NCI-H146 (cell line): ENCODE data around the gene BRINP2.

ENCODE experiments used
- DNase-seq: peaks from one replicate; lab custom pipeline; 2025; lab: John Stamatoyannopoulos, UW

The BRINP2 gene, protein sequence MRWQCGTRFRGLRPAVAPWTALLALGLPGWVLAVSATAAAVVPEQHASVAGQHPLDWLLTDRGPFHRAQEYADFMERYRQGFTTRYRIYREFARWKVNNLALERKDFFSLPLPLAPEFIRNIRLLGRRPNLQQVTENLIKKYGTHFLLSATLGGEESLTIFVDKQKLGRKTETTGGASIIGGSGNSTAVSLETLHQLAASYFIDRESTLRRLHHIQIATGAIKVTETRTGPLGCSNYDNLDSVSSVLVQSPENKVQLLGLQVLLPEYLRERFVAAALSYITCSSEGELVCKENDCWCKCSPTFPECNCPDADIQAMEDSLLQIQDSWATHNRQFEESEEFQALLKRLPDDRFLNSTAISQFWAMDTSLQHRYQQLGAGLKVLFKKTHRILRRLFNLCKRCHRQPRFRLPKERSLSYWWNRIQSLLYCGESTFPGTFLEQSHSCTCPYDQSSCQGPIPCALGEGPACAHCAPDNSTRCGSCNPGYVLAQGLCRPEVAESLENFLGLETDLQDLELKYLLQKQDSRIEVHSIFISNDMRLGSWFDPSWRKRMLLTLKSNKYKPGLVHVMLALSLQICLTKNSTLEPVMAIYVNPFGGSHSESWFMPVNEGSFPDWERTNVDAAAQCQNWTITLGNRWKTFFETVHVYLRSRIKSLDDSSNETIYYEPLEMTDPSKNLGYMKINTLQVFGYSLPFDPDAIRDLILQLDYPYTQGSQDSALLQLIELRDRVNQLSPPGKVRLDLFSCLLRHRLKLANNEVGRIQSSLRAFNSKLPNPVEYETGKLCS

DNA sequence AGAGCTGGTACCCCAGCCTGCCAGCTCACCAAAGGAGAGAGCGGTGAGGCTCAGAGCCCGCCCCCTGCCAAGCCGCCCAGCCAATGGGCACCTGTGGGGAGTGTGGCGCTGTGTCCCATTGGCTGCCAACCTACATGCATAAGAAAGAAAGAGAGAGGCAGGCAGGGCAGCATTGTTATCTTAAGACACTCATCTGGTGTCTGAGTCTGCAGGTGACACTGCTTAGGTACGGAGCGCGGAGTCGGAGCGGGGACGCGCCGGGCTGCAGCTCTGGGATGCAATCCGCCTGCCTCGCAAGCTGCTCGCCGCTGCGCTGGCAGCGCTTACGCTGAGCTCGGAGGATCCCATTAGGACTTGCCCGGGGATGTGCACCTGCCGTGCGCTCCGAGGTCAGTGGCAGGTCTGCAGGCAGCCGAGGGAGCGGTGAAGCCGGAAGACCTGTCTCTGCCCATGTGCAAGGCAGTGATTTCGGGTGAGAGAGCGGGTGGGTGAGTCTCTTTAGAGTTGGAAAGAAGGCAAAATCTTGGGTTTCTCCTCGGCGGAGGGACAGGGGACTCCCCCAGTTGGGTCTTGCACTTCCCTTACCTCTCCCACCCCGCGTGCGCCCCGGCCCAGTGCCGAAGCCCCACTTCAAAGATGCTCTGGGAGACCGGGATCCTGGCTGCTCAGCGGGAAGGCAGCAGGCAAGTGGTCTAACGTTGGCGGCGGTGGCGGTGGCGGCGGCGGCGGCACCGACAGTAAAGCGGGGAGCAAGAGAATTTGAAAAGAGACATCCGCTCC, at the start of gene BRINP2:
Gene BRINP2, plus strand, starts transcription at position 203 of the 780 bp plus-strand sequence. CDS start 58,919 bp downstream, outside the sequence.
- DNase-seq, result peak; percentile 34

GRCh38 chr1:177122461-177123251, 48.1 kb upstream of the BRINP2 start:
- DNase-seq, result no peak

DNA sequence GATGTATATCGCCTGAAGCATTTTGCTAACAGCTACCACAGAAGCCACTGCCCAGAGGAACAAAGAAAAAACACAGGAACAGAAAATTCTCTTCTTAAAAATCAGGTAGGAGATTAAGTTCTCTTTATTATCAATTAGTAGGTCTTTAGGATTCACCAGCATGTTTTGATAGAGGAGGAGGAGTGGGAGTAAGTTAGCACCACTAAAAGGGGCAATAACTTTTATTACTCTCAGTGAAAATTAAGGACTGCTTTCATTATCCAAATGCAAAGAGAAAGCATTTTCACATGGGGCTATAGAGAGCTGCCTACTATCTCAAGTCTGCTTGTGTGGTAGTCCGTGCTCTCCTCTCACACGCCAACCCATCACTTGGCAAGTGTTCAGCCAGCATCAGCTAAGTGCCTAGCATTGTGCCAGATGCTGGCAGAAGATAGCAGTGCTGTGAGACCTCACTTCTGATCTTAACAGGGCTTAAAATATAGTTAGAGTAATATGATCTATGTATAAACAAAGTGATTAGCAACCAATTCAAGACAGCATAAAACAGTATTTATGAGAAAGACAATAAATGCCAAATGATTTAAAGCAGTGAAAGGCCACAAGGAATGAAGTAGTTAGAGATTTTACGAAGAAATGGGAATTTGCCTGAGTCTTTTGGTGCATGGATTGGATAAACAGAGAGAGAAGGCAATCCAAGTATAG, 46.0 kb upstream of the BRINP2 start:
- DNase-seq, result no peak

GRCh38 chr1:177126267-177126666, 44.5 kb upstream of the BRINP2 start:
- DNase-seq, result no peak

DNA sequence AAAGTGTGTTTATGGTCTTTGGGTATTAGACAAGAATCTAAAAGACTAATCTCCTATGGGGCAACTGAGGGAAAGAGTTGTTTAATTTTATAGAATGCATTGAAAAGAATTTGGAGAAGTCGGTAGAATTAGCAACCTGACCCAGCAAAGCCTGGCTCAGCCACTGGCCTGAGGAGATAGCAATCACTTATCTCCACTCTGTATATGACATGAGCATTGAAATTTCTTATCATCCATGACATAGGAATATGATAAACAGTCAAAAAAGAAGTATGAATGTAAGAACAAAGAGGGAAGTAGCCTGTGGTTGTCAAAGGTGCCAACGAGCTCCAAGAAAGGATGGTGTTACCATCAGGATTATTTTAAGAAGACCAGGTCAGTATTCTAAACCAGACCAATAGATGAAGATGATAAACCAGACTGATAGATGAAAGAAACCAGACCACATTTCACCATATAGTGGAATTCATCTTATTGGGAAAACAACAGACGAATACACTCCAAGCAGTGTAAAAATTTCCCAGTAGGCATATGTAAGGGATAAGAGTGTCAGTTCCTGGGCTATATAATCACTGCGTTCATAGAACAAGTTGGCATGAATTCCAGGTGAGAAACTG, 42.0 kb upstream of the BRINP2 start:
- no peak for DNase-seq

DNA sequence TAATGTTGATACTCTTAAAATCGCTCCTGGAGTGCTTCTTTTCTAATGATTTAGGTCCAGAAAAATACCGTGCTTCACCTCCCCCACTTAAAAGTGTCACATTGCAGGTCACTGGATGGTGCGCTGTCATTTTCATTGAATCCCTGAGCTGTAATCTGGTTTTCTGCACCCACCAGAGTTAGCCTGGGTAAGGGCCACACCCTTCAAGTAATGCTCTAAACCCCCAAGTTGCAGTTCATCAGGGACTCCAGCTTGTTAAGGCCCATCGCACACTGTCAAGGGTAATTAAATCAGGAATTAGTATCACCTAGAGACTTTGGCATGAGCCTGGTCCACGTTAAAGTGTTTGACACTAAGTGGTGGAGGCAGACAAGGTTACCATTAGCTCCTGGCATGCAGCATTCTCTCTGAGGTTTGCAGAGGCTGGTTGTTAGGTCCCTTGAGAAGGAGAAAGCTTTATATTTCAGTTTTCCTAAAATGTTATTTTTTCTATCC, 40.3 kb upstream of the BRINP2 start:
- DNase-seq, result no peak

- no peak for DNase-seq
Measured at GRCh38 chr1:177131723-177132122, 39.0 kb upstream of the BRINP2 start.

- DNase-seq, result no peak
Measured at GRCh38 chr1:177132141-177132540, 38.6 kb upstream of the BRINP2 start.

- DNase-seq, result no peak
Measured at GRCh38 chr1:177133977-177134538, 36.7 kb upstream of the BRINP2 start.

DNA sequence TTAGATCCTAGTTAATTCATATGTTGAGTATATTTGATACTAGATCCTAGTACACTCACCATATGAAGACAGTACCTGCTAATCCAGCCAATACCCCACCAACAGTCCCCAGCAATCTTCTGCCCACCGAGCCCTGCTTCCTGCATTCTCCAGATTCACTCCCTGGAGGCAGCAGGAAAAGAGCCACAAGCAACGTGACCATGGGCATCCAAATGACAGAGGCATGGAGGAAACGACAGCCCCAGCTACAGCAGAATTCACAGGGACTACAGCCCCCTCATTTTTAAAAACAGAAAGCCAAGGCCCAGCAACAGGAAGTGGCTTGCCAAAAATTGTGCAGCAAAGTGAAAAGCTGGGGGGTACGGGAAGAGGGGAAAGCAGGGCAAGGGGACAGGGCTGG, 35.5 kb upstream of the BRINP2 start:
- no peak for DNase-seq

GRCh38 chr1:177137814-177138213, 32.9 kb upstream of the BRINP2 start:
- DNase-seq, result no peak

DNA sequence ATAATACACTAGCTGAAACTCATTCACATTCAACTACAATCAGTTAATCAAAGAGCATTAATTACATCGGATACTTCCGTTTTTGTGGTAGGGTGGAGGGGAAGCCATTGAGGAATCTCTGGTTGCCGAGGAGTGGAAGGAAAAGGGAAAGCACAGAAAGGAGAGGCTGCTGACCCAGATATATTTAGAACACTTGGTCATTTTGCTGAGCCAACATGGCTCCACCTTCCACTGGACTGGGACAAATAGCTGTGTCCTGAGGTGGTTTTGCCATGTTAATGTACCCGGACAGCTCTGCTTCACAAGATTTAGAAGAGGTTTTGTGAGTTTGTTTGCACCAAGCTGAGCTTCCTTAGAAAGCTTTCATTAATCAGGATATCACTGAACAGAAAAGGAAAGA, 32.4 kb upstream of the BRINP2 start:
- DNase-seq, result no peak

DNA sequence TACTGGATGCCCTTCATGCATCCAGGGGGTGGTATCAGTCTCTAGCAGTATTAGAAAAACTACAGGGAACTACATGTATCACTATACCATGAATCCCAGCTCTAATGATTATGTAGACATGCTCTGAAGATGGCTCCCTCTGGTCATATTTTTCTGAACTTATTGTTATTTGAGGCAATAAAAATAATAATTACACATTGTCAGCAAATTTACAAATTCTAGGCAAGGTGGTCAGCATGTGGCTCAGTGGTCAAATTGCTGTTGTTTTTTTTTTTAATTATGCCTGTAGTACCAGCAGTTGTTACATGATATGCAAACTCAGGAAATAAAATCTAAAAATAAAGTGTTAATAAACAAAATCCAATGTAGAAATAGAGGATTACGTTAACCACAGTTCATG, 28.7 kb upstream of the BRINP2 start:
- DNase-seq, result no peak

DNA sequence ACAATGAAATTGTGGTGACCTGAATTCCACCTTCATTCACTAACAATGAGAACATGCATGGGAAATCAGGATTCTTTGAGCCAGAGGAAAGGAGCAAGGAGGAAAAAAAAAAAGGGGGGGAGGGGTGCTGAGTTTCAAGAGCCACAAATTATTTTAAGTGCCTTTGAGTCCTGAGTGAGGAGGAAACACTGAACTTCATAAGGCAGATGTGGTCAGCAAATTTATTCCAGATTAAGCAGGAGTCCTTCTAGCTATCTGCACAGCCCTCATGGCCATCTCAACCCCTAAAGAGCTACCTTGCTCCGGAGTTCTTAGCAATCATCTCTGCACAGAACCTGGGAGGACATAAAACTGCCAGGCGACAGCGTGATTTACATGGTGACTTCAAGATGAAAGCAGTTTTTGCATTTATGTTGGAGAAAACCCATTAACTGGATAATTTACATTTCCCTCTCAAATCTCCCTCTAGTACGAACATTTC, 27.9 kb upstream of the BRINP2 start:
- DNase-seq, result no peak

DNA sequence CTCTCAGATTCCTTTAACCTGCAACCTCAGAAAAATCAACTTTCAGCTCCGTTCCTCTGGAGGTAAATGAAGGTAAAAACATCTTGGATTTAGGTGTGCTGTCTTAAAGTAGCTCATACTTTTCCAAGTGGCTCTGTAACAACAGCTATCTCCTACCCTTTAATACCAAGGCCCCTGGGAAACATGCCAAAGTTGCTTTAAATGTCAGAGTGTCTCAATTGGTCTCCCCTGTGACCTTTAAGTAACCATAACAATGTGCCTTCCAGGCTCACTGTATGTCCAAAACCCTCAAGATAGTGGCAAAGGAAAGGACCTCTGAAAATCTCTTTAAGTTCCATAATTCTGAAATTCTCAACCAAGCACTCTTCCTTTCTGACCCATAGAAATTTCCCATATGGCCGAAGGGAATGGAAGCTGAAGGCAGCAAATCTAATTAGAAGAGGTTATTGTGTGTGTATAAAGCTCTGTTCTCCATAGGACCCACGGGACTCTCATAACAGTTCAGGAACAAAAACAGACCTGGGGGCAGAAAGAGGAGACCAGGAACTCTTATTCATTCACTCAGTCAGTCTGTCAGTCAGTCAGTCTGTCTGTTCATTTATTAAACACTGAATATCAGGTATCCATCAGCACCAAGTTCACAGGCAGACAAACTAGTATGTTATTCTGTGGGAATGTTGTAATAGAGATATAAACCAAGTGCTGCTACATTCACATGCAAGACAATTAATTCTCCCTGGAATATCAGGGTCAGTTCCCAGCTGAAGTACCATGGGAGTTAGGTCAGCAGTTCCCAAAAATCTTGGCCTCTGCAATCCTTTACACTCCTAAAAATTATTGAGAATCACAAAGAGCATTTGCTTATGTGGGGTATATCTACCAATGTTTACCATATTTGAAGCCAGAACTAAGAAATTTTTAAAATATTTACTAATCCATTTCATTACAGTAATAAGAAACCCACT, 25.4 kb upstream of the BRINP2 start:
- DNase-seq, result no peak

GRCh38 chr1:177146499-177146898, 24.3 kb upstream of the BRINP2 start:
- no peak for DNase-seq

DNA sequence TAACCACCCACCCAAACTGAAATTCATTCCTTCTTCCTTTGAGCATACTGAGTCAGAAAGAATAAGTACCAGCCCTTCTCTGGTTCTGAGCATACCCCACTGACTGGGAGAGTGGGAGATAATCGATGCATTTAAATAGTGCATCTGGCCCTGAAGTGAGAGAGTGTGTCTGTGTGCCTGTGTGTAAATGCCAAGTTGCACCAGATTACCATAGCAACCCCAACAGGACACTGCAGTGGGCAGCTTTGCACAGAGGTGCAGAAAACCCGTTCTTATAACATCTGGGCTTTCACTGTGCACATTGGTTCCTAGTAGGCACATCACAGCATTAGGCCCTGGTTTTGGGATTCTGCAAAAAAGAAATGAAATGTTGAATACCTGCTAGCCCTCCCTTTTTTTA, 8.5 kb upstream of the BRINP2 start:
- DNase-seq, result no peak

DNA sequence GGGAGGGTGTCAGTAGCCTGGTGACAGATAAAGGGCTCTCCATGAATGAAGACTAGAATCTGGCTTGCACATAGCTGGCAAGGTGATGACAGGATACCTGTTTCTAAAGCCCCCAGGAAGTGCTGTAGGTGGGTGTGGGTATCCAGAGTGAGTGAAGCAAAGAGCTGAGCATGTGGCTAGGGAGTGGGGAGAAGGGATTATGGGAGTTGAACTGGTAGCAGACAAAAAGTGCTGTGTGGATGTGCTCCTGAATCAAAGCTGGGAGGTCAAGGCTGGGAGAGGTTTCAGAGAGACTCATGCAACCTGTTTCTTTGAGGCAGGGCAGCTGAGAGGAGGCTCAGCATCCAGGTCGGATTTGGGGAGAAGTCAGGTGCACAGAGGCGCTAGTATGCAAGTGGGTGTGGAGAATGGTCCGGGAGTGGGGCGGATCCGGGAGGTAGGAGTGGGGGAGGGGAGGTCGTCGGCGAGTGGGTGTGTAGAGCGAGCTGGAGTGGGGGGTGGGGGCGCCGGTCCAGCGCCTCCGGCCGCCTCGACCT, 6.8 kb upstream of the BRINP2 start:
- no peak for DNase-seq
